HuH-7 (cell line): ENCODE data around the gene ATP6V1G2.
A peak's percentile ranks its signal among the peaks of the same experiment; 100 is the strongest.

ENCODE experiments used
- DNase-seq: peaks from one replicate; pipeline ENCODE4 v3.0.0; 2011; ENCODE audit warnings: low spot score

ATP6V1G2 gene

GRCh38 chr6:31547727-31548543 is 1.5 kb upstream of the ATP6V1G2 start:
- DNase-seq: no peak

- peak; percentile 77 for DNase-seq
Observed at GRCh38 chr6:31546958-31547726, 734 bp upstream of the ATP6V1G2 start, which contains the start of gene NFKBIL1. NFKBIL1 (plus strand) TSS chr6:31547608; CDS start chr6:31547695, 87 bp downstream.

GRCh38 chr6:31545291-31545690 is 1.1 kb downstream of the ATP6V1G2 start:
- DNase-seq: no peak

GRCh38 chr6:31544676-31545075 is 1.7 kb downstream of the ATP6V1G2 start:
- no peak for DNase-seq

GRCh38 chr6:31543639-31544038 is 2.8 kb downstream of the ATP6V1G2 start:
- DNase-seq: no peak

- peak; percentile 81 for DNase-seq
Observed at GRCh38 chr6:31541658-31542521, 4.5 kb downstream of the ATP6V1G2 start, which contains the start of gene DDX39B. DDX39B (minus strand) TSS chr6:31542003; CDS start chr6:31540532, 1,471 bp downstream.

GRCh38 chr6:31541059-31541657 is 5.2 kb downstream of the ATP6V1G2 start:
- no peak for DNase-seq

GRCh38 chr6:31540640-31541039 is 5.8 kb downstream of the ATP6V1G2 start:
- no peak for DNase-seq

- DNase-seq: no peak
Observed at GRCh38 chr6:31538805-31539400, 7.5 kb downstream of the ATP6V1G2 start.

- DNase-seq: no peak
Observed at GRCh38 chr6:31535538-31536324, 10.7 kb downstream of the ATP6V1G2 start.

GRCh38 chr6:31534521-31535040 is 11.8 kb downstream of the ATP6V1G2 start:
- DNase-seq: no peak

- DNase-seq: no peak
Observed at GRCh38 chr6:31534011-31534410, 12.4 kb downstream of the ATP6V1G2 start.

- no peak for DNase-seq
Observed at GRCh38 chr6:31533455-31533841, 13.0 kb downstream of the ATP6V1G2 start.

GRCh38 chr6:31532644-31533454 is 13.6 kb downstream of the ATP6V1G2 start:
- DNase-seq: no peak

- DNase-seq: no peak
Observed at GRCh38 chr6:31531771-31532643, 14.4 kb downstream of the ATP6V1G2 start.

- DNase-seq: no peak
Observed at GRCh38 chr6:31531162-31531561, 15.2 kb downstream of the ATP6V1G2 start.

- no peak for DNase-seq
Observed at GRCh38 chr6:31530659-31531058, 15.7 kb downstream of the ATP6V1G2 start.
